ENCODE measurements around the gene AFF3.

The AFF3 gene

GRCh38 chr2:100072503-100072902 lies 69.9 kb downstream of the AFF3 start:
- DNase-seq (ENCODE audit: low read depth in 2 of 2): no peak

- no peak for DNase-seq (ENCODE audit: low read depth in 2 of 2)
These were observed 70.9 kb downstream of the AFF3 start for GRCh38 chr2:100071335-100072043.

GRCh38 chr2:100070078-100070477 lies 72.3 kb downstream of the AFF3 start:
- DNase-seq (ENCODE audit: low read depth in 2 of 2): no peak

- DNase-seq (ENCODE audit: low read depth in 2 of 2): no peak
These were observed 74.0 kb downstream of the AFF3 start for GRCh38 chr2:100068395-100068794.

GRCh38 chr2:100067784-100068183 lies 74.6 kb downstream of the AFF3 start:
- no peak for DNase-seq (ENCODE audit: low read depth in 2 of 2)

GRCh38 chr2:100066856-100067255 lies 75.5 kb downstream of the AFF3 start:
- DNase-seq (ENCODE audit: low read depth in 2 of 2): no peak

GRCh38 chr2:100066246-100066645 lies 76.1 kb downstream of the AFF3 start:
- DNase-seq (ENCODE audit: low read depth in 2 of 2): no peak

- DNase-seq (ENCODE audit: low read depth in 2 of 2): no peak
These were observed 77.6 kb downstream of the AFF3 start for GRCh38 chr2:100064592-100065428.

GRCh38 chr2:100064165-100064564 lies 78.2 kb downstream of the AFF3 start:
- no peak for DNase-seq (ENCODE audit: low read depth in 2 of 2)

- DNase-seq (ENCODE audit: low read depth in 2 of 2): no peak
These were observed 78.9 kb downstream of the AFF3 start for GRCh38 chr2:100063459-100063953.

- no peak for DNase-seq (ENCODE audit: low read depth in 2 of 2)
These were observed 80.1 kb downstream of the AFF3 start for GRCh38 chr2:100062336-100062735.

GRCh38 chr2:100060875-100061274 lies 81.5 kb downstream of the AFF3 start:
- DNase-seq (ENCODE audit: low read depth in 2 of 2): no peak

- no peak for DNase-seq (ENCODE audit: low read depth in 2 of 2)
These were observed 82.8 kb downstream of the AFF3 start for GRCh38 chr2:100059638-100060037.

GRCh38 chr2:100057901-100058261 lies 84.5 kb downstream of the AFF3 start:
- no peak for DNase-seq (ENCODE audit: low read depth in 2 of 2)

- DNase-seq (ENCODE audit: low read depth in 2 of 2): no peak
These were observed 88.0 kb downstream of the AFF3 start for GRCh38 chr2:100054426-100054825.

GRCh38 chr2:100053087-100053885 lies 89.1 kb downstream of the AFF3 start:
- no peak for DNase-seq (ENCODE audit: low read depth in 2 of 2)

- no peak for DNase-seq (ENCODE audit: low read depth in 2 of 2)
These were observed 89.7 kb downstream of the AFF3 start for GRCh38 chr2:100052650-100053049.

GRCh38 chr2:100051253-100051652 lies 91.1 kb downstream of the AFF3 start:
- DNase-seq (ENCODE audit: low read depth in 2 of 2): no peak

- no peak for DNase-seq (ENCODE audit: low read depth in 2 of 2)
These were observed 91.7 kb downstream of the AFF3 start for GRCh38 chr2:100050685-100051084.

GRCh38 chr2:100046961-100047947 lies 95.1 kb downstream of the AFF3 start:
- no peak for DNase-seq (ENCODE audit: low read depth in 2 of 2)

GRCh38 chr2:100045000-100045399 lies 97.4 kb downstream of the AFF3 start:
- no peak for DNase-seq (ENCODE audit: low read depth in 2 of 2)
